Gastrocnemius medialis (tissue), 4 donors: Measurements from ENCODE around the gene SH3TC1. TPM values are rescaled to one million over a fixed set of nuclear protein-coding genes. Genes with fewer than 3 reads are reported as not detected.
A peak's percentile ranks its signal among the peaks of the same experiment; 100 is the strongest.

Experiments
- ATAC-seq, 2 donors: fragments of 150-250 bp; one replicate each; pipeline ENCODE4 v1.9.1; 2016
- DNase-seq, 2 donors: peaks; one replicate each; pipeline ENCODE4 v3.0.0-alpha.2; 2019
- H3K27ac ChIP-seq, 4 donors: fragments of 200-600 bp; sonication (generic); 1 replicate in 1 of 4; 2 replicates in 3 of 4; pipeline ENCODE4 v1.5.1; 2016 to 2018; ENCODE audit warnings: mild to moderate bottlenecking in 2 of 4, moderate library complexity in 1 of 4
- H3K27me3 ChIP-seq, 3 donors: fragments of 200-600 bp; sonication (generic) in 2 of 3; 1 replicate in 1 of 3; 2 replicates in 2 of 3; pipeline versions ENCODE4 v1.5.1 to v1.6.0; 2016 to 2019; ENCODE audit warnings: mild to moderate bottlenecking in 1 of 3, moderate library complexity in 1 of 3
- H3K36me3 ChIP-seq, 2 donors: fragments of 200-600 bp; sonication (generic) in 1 of 2; one replicate each; pipeline ENCODE4 v1.5.1; 2017 to 2018
- H3K4me1 ChIP-seq, 2 donors: fragments of 200-600 bp; sonication (generic) in 1 of 2; one replicate each; pipeline ENCODE4 v1.5.1; 2016 to 2017; ENCODE audit warnings: mild to moderate bottlenecking in 2 of 2
- H3K4me3 ChIP-seq, 4 donors: fragments of 200-600 bp; sonication (generic) in 3 of 4; 1 replicate in 1 of 4; 2 replicates in 3 of 4; pipeline ENCODE4 v1.5.1; 2016 to 2019; ENCODE audit warnings: mild to moderate bottlenecking in 2 of 4
- H3K9me3 ChIP-seq, 3 donors: fragments of 200-600 bp; sonication (generic) in 2 of 3; 1 replicate in 1 of 3; 2 replicates in 2 of 3; pipeline ENCODE4 v1.5.1; 2016 to 2019
- POLR2A ChIP-seq, 2 donors: fragments of 450-650 bp; IDR thresholded peaks; one replicate each; pipeline ENCODE4 v1.6.1; 2017; ENCODE audit warnings: antibody characterized with exemption in 2 of 2, mild to moderate bottlenecking in 2 of 2, moderate library complexity in 2 of 2
- in situ Hi-C, 4 donors: fragments of 200-750 bp; cut with MboI; loops; one replicate each; pipeline versions ENCODE4 v1.15.0 to v1.8.0; 2017; ENCODE audit warnings: low sequenced_read_pairs in 4 of 4
- intact Hi-C: fragments of 100-400 bp; cut with DNase I; formaldehyde crosslinking; loops from one replicate; pipeline ENCODE4 v1.15.1; 2023; ENCODE audit warnings: low total_unique reads
- total RNA-seq, 4 donors: library from RNA; depleted of rRNA; stranded (reverse); fragments of >200 nt; gene quantifications; one replicate each; pipeline versions ENCODE4 v1.1.0 to v1.2.3, GENCODE V29; 2016
- TF ChIP-seq, protein P1 (sequence below), 5 experiments: fragments of 450-650 bp in 3 of 5; fragments of 200-600 bp in 2 of 5; sonication (generic) in 2 of 5; IDR thresholded peaks in 4 of 5; conservative IDR thresholded peaks in 1 of 5; 1 replicate in 4 of 5; 2 replicates in 1 of 5; pipeline ENCODE4 v1.5.1; 2016 to 2019; ENCODE audit warnings: antibody characterized with exemption in 5 of 5, mild to moderate bottlenecking in 3 of 5, moderate library complexity in 3 of 5

SH3TC1 gene
- 1 to 10 TPM; 2.9 to 8.5 (median 5.8) TPM for total RNA-seq

DNA sequence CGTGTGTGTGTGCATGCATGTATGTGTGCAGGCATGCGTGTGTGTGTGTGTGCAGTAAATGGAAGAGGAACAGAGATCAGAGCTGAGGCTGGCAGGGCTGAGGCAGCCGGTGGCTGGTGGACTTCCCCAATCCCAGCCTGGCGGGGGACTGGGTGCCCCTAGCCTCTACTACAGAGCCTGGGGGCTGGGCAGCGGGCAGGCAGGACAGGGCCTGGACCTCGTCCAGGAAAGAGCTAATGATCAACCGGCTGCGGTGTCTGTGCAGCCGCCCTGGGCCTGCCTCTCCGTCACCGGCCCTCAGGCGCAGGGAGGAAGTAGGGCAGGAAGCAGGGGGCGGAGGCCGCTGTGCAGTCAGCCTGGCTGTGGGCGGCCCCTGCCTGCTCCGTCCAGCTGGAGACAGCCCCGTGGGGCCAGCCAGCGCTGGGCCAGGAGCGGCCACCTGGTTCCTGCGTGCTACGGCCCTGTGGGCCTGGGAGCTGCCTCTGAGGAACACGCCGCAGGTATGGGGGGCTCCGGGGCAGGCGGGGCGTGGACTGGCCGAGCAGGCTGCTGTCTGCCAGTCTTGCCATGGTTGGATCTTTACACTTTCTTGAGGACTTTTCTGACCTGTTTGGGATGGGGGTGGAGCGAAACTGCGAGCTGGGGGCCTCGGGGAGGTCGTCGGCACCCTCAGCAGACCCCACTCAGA lies at the start of gene SH3TC1:
SH3TC1 (plus strand) TSS at position 385 of the 688 bp plus-strand sequence. CDS start 5,905 bp downstream, outside the sequence.
- peak within 1 kb of the TSS; percentile 37 to 73 (median 63) for H3K27ac ChIP-seq
- H3K4me1 ChIP-seq: peaks cover 18 to 33% of the 10 kb centered on the region in 2 donors
- H3K27me3 ChIP-seq: no peaks in the 10 kb centered on the region
- DNase-seq (peak; percentile 63 to 69), ATAC-seq (peak; percentile 32 to 38)
- in situ Hi-C loops (loop anchor here in 1 of 4 donors (25.0 kb wide), 1 partner anchor 387 kb away; no protein-coding TSS in a partner anchor), intact Hi-C loops (loop anchor here (10.0 kb wide), 1 partner anchor 374 kb away; no protein-coding TSS in a partner anchor)
- peak within 1 kb of the TSS; percentile 32 to 50 (median 46) for H3K4me3 ChIP-seq
- no peaks in the 10 kb centered on the region for H3K36me3 ChIP-seq
- no peaks in the 10 kb centered on the region for H3K9me3 ChIP-seq
- TF ChIP-seq, protein P1, sequence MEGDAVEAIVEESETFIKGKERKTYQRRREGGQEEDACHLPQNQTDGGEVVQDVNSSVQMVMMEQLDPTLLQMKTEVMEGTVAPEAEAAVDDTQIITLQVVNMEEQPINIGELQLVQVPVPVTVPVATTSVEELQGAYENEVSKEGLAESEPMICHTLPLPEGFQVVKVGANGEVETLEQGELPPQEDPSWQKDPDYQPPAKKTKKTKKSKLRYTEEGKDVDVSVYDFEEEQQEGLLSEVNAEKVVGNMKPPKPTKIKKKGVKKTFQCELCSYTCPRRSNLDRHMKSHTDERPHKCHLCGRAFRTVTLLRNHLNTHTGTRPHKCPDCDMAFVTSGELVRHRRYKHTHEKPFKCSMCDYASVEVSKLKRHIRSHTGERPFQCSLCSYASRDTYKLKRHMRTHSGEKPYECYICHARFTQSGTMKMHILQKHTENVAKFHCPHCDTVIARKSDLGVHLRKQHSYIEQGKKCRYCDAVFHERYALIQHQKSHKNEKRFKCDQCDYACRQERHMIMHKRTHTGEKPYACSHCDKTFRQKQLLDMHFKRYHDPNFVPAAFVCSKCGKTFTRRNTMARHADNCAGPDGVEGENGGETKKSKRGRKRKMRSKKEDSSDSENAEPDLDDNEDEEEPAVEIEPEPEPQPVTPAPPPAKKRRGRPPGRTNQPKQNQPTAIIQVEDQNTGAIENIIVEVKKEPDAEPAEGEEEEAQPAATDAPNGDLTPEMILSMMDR (IDR thresholded peaks at IDR 0.05 in 4 of 5, conservative IDR thresholded peaks at IDR 0.05 in 1 of 5): no peak
- peak; percentile 40 to 49 for TF ChIP-seq POLR2A (IDR thresholded peaks at IDR 0.05)

DNA sequence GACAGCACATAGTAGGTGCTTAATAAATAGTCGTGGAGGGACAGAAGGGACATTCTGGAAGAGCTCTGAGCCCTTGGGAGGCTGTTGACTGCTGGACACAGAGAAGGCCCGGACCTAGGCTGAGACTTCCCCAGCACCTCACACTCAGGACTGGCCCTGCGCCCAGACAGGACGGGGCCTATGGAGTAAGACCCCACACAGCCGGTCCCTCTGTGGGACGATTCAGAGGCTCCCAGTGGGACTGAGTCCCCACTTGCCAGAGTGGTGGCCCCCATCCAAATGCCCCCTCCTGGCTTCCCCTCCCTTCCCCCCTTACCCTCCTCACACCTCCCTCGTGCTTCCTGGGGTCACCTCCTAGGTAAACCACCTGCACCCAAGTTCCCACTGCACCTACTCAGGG lies 49.4 kb upstream of the SH3TC1 start:
- no peak for DNase-seq
- no peaks in the 10 kb centered on the region for H3K9me3 ChIP-seq
- TF ChIP-seq POLR2A (IDR thresholded peaks at IDR 0.05): no peak
- TF ChIP-seq, protein P1 (IDR thresholded peaks at IDR 0.05 in 4 of 5, conservative IDR thresholded peaks at IDR 0.05 in 1 of 5): no peak
- peak overlapping the region; percentile 89 to 99 (median 94) for H3K27ac ChIP-seq
- intact Hi-C loops: no loop called here
- no peaks in the 10 kb centered on the region for H3K27me3 ChIP-seq
- H3K4me1 ChIP-seq: peaks cover 29 to 46% of the 10 kb centered on the region in 2 donors
- in situ Hi-C loops: no loop called here
- ATAC-seq: no peak
- H3K36me3 ChIP-seq: peaks cover 0 to 7% of the 10 kb centered on the region in 2 donors
- H3K4me3 ChIP-seq: no peak overlapping the region

DNA sequence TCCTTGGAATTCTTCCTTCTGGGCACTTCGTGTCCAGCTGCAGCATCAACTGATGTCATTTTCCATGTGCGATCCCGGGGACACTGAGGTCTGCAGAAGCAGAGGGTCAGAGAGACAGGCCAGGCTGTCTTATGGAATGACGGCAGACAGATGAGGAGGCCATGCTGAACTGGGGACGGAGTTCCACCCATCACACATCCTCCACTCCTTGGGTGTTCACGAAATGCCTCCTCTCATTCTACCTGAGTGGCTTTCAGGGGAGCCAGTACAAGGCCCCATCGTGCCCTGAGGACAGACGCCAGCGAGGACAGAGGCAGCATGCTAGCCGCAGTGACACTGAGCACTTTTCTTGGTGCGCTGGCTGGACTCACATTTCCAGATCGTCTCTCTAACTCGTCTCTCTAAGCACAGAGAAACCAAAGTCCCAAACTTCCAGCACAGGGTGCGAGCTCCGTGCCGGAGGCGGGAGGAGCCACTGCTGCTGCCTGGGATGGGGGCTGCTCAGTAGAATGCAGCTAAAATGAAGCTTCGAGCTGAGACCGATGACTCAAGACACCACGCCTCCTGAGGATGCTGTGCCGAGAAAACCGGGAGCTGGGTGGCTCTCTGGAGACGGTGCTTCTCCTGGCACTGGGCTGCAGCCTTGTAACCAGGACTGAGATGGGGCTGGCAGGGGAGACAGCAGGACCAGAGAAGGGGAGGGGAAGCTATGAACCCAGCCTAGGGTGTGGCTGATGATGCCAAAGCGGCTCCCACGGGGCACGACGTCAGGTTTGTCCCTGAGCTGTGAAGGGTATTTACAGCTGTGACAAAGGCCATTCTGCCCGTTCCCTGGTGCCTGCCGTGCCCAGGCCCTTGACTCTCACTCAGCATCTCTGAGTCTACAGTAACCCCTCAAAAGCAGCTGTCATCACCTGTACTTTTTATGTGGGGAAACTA lies 48.7 kb upstream of the SH3TC1 start:
- H3K4me1 ChIP-seq: peaks cover 26 to 40% of the 10 kb centered on the region in 2 donors
- no peak overlapping the region for H3K4me3 ChIP-seq
- no peaks in the 10 kb centered on the region for H3K27me3 ChIP-seq
- ATAC-seq (peak in 1 of 2 donors; percentile 10), DNase-seq (peak in 1 of 2 donors; percentile 62)
- TF ChIP-seq, protein P1 (IDR thresholded peaks at IDR 0.05 in 4 of 5, conservative IDR thresholded peaks at IDR 0.05 in 1 of 5): no peak
- TF ChIP-seq POLR2A (IDR thresholded peaks at IDR 0.05): peak in 1 of 2 donors; percentile 60
- H3K9me3 ChIP-seq: no peaks in the 10 kb centered on the region
- peaks cover 0 to 7% of the 10 kb centered on the region in 2 donors for H3K36me3 ChIP-seq
- H3K27ac ChIP-seq: peak overlapping the region; percentile 89 to 99 (median 94)
- intact Hi-C loops: no loop called here
- in situ Hi-C loops: no loop called here

DNA sequence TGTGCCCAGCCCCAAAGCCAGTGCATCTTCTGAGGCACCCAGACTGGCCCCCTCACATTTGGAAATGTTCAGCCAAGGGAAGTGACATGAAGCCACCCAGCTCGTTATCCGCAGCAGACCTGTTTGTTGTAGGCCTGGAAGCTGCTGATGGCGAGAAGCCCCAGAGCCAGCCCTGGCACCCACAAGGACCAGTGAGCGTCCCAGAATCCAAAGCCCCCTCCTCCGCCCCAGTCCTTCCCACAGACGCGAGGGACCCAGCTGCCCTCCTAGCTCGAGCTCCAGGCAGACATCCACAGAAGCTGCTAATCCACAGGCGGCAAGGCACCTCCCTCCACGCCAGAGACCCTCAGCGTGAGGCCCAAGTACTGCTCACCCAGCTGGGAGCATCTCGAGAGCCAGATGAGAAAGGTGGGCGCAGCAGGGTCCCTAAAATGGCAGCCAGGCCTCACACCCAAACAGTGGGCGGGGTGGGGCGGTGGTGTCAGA lies 47.9 kb upstream of the SH3TC1 start:
- no peak for DNase-seq
- ATAC-seq: no peak
- in situ Hi-C loops: no loop called here

More for the DNA sequence above, 47.9 kb upstream of the SH3TC1 start:
- H3K4me1 ChIP-seq: peaks cover 29 to 44% of the 10 kb centered on the region in 2 donors
- peaks cover 0 to 7% of the 10 kb centered on the region in 2 donors for H3K36me3 ChIP-seq
- intact Hi-C loops: no loop called here
- H3K27me3 ChIP-seq: no peaks in the 10 kb centered on the region
- no peak for TF ChIP-seq POLR2A (IDR thresholded peaks at IDR 0.05)
- peak overlapping the region; percentile 89 to 99 (median 94) for H3K27ac ChIP-seq
- no peaks in the 10 kb centered on the region for H3K9me3 ChIP-seq
- no peak overlapping the region for H3K4me3 ChIP-seq
